ENCODE data around the gene KATNB1.

The KATNB1 gene

GRCh38 chr16:57759541-57760356 is 24.2 kb downstream of the KATNB1 start:
- Histone ChIP-seq H3K27me3 (ENCODE audit: control insufficient read depth, insufficient read depth, low read length) (no peaks in the 10 kb centered on the region), H3K4me3 (ENCODE audit: low read length) (no peak overlapping the region), H3K4me1 (ENCODE audit: control insufficient read depth, insufficient read depth, low read length) (no peaks in the 10 kb centered on the region), H3K27ac (ENCODE audit: low read depth, low read length) (no peak overlapping the region), H3K9ac (ENCODE audit: low read length) (no peak overlapping the region), H3K36me3 (ENCODE audit: control insufficient read depth, insufficient read depth, low read length) (peaks cover 4% of the 10 kb centered on the region)

- H3K27me3 ChIP-seq (ENCODE audit: control insufficient read depth, insufficient read depth, low read length), result no peaks in the 10 kb centered on the region
- H3K9ac ChIP-seq (ENCODE audit: low read length), result no peak overlapping the region
- H3K4me1 ChIP-seq (ENCODE audit: control insufficient read depth, insufficient read depth, low read length), result no peaks in the 10 kb centered on the region
- no peak overlapping the region for H3K4me3 ChIP-seq (ENCODE audit: low read length)
- peaks cover 4% of the 10 kb centered on the region for H3K36me3 ChIP-seq (ENCODE audit: control insufficient read depth, insufficient read depth, low read length)
- no peak overlapping the region for H3K27ac ChIP-seq (ENCODE audit: low read depth, low read length)
These were observed 25.0 kb downstream of the KATNB1 start for GRCh38 chr16:57760357-57761160.

- H3K4me1 ChIP-seq (ENCODE audit: control insufficient read depth, insufficient read depth, low read length), result no peaks in the 10 kb centered on the region
- H3K27me3 ChIP-seq (ENCODE audit: control insufficient read depth, insufficient read depth, low read length), result no peaks in the 10 kb centered on the region
- H3K36me3 ChIP-seq (ENCODE audit: control insufficient read depth, insufficient read depth, low read length), result peaks cover 2% of the 10 kb centered on the region
- H3K4me3 ChIP-seq (ENCODE audit: low read length), result no peak overlapping the region
- H3K9ac ChIP-seq (ENCODE audit: low read length), result no peak overlapping the region
- no peak overlapping the region for H3K27ac ChIP-seq (ENCODE audit: low read depth, low read length)
These were observed 25.7 kb downstream of the KATNB1 start for GRCh38 chr16:57761301-57761700.

DNA sequence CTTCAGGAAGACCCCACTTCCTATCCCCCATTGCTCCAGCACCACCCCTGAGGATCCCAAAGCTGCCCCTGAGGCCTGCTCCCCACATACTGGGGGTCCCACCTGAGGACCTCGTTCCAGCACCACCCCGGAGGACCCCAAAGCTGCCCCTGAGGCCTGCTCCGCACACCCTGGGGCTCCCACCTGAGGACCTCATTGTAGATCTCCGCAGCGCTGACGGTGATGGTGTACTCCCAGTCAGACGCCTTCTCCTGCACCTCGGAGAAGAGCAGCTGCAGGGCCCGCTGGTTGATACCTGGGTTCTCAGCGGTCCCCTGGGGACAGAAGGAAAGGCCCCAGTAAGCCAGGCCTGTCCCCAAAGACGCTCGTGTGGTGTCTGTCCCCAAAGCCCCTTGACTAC is 26.4 kb downstream of the KATNB1 start:
- H3K36me3 ChIP-seq (ENCODE audit: control insufficient read depth, insufficient read depth, low read length), result peaks cover 2% of the 10 kb centered on the region
- H3K9ac ChIP-seq (ENCODE audit: low read length), result no peak overlapping the region
- H3K4me3 ChIP-seq (ENCODE audit: low read length), result no peak overlapping the region
- no peaks in the 10 kb centered on the region for H3K27me3 ChIP-seq (ENCODE audit: control insufficient read depth, insufficient read depth, low read length)
- H3K27ac ChIP-seq (ENCODE audit: low read depth, low read length), result no peak overlapping the region
- H3K4me1 ChIP-seq (ENCODE audit: control insufficient read depth, insufficient read depth, low read length), result no peaks in the 10 kb centered on the region

DNA sequence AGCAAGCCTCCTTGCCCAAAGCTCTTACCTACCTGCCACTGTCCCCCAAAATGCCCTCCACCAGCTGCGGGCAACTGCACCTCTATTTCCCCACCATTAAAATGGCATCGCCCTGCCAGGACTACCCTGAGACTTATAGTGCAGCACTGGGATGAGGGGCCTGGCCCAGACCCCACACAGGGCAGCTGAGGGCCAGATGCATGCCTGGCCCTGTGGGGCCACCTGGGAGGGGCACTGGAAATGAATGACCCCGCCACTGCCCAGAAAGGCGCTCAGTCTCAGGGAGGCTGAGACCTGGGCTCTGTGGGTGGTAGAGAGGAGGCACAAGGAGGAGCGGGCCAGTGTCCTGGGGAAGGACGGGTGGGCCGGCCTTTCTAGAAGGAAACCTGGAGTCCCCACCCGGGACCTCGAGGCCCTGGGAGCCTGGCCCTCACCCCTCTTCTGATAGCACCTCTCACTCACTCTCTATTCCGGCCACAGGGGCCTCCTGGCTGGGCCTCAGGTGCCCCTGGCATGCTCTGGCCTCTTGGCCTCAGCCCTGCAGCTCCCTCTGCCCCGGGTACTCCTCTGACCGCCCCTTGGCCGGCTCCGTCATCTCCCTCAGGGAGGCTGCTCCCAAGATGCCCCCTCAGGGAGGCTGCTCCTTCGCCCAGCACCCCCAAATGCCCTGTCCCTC is 26.9 kb downstream of the KATNB1 start:
- no peaks in the 10 kb centered on the region for H3K27me3 ChIP-seq (ENCODE audit: control insufficient read depth, insufficient read depth, low read length)
- no peak overlapping the region for H3K27ac ChIP-seq (ENCODE audit: low read depth, low read length)
- no peak overlapping the region for H3K9ac ChIP-seq (ENCODE audit: low read length)
- no peak overlapping the region for H3K4me3 ChIP-seq (ENCODE audit: low read length)
- peaks cover 2% of the 10 kb centered on the region for H3K36me3 ChIP-seq (ENCODE audit: control insufficient read depth, insufficient read depth, low read length)
- H3K4me1 ChIP-seq (ENCODE audit: control insufficient read depth, insufficient read depth, low read length), result no peaks in the 10 kb centered on the region

- H3K9ac ChIP-seq (ENCODE audit: low read length), result no peak overlapping the region
- H3K36me3 ChIP-seq (ENCODE audit: control insufficient read depth, insufficient read depth, low read length), result peaks cover 2% of the 10 kb centered on the region
- no peak overlapping the region for H3K27ac ChIP-seq (ENCODE audit: low read depth, low read length)
These were observed 27.9 kb downstream of the KATNB1 start for GRCh38 chr16:57763285-57764005.

GRCh38 chr16:57764006-57764340 is 28.4 kb downstream of the KATNB1 start:
- no peak overlapping the region for H3K4me3 ChIP-seq (ENCODE audit: low read length)
- no peaks in the 10 kb centered on the region for H3K36me3 ChIP-seq (ENCODE audit: control insufficient read depth, insufficient read depth, low read length)
- no peaks in the 10 kb centered on the region for H3K4me1 ChIP-seq (ENCODE audit: control insufficient read depth, insufficient read depth, low read length)
- H3K27me3 ChIP-seq (ENCODE audit: control insufficient read depth, insufficient read depth, low read length), result no peaks in the 10 kb centered on the region
- no peak overlapping the region for H3K27ac ChIP-seq (ENCODE audit: low read depth, low read length)
- no peak overlapping the region for H3K9ac ChIP-seq (ENCODE audit: low read length)

More at GRCh38 chr16:57763285-57764005, 27.9 kb downstream of the KATNB1 start:
- H3K4me3 ChIP-seq (ENCODE audit: low read length), result no peak overlapping the region
- no peaks in the 10 kb centered on the region for H3K27me3 ChIP-seq (ENCODE audit: control insufficient read depth, insufficient read depth, low read length)
- H3K4me1 ChIP-seq (ENCODE audit: control insufficient read depth, insufficient read depth, low read length), result no peaks in the 10 kb centered on the region

- H3K36me3 ChIP-seq (ENCODE audit: control insufficient read depth, insufficient read depth, low read length), result no peaks in the 10 kb centered on the region
- H3K27me3 ChIP-seq (ENCODE audit: control insufficient read depth, insufficient read depth, low read length), result no peaks in the 10 kb centered on the region
- no peak overlapping the region for H3K27ac ChIP-seq (ENCODE audit: low read depth, low read length)
- H3K9ac ChIP-seq (ENCODE audit: low read length), result no peak overlapping the region
- no peak overlapping the region for H3K4me3 ChIP-seq (ENCODE audit: low read length)
- no peaks in the 10 kb centered on the region for H3K4me1 ChIP-seq (ENCODE audit: control insufficient read depth, insufficient read depth, low read length)
These were observed 29.0 kb downstream of the KATNB1 start for GRCh38 chr16:57764341-57765159.

DNA sequence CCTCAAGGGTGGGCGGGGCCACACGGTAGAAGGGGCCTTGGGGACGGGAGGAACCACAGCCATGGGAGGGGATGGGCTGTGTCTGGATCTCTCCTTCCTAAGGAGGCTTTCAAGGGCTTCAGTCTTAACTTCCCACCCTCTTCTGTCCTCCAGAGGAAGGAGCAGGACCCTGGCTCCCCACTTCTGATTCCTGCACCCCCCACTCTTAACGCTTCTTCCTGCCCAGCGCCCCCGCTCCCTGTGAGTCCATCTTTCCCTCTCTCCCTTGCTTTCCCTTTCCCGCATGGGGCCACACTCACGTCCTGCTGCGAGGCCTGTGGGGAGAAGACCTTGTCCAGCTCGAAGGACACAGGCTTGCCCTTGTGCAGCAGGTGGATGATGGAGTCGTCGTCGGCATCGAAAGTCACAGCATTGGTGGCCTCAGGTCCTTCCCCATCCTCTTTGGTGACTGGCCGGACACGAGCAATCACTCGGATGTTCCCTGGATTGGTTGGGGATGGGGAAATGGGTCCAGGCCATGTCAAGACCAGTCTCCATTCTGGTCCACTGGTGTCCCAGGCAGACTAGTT is 29.7 kb downstream of the KATNB1 start:
- no peak overlapping the region for H3K27ac ChIP-seq (ENCODE audit: low read depth, low read length)
- H3K9ac ChIP-seq (ENCODE audit: low read length), result no peak overlapping the region
- H3K36me3 ChIP-seq (ENCODE audit: control insufficient read depth, insufficient read depth, low read length), result no peaks in the 10 kb centered on the region

GRCh38 chr16:57766714-57767348 is 31.3 kb downstream of the KATNB1 start:
- Histone ChIP-seq H3K27ac (ENCODE audit: low read depth, low read length) (no peak overlapping the region), H3K4me3 (ENCODE audit: low read length) (no peak overlapping the region), H3K36me3 (ENCODE audit: control insufficient read depth, insufficient read depth, low read length) (no peaks in the 10 kb centered on the region), H3K9ac (ENCODE audit: low read length) (no peak overlapping the region), H3K27me3 (ENCODE audit: control insufficient read depth, insufficient read depth, low read length) (no peaks in the 10 kb centered on the region), H3K4me1 (ENCODE audit: control insufficient read depth, insufficient read depth, low read length) (no peaks in the 10 kb centered on the region)

More for the DNA sequence above, 29.7 kb downstream of the KATNB1 start:
- H3K4me3 ChIP-seq (ENCODE audit: low read length), result no peak overlapping the region
- no peaks in the 10 kb centered on the region for H3K4me1 ChIP-seq (ENCODE audit: control insufficient read depth, insufficient read depth, low read length)
- H3K27me3 ChIP-seq (ENCODE audit: control insufficient read depth, insufficient read depth, low read length), result no peaks in the 10 kb centered on the region

All from rectal smooth muscle tissue (tissue), 1 donor.